NT2/D1 (cell line): ENCODE measurements around the gene RTN4.

Experiments used
- DNase-seq: peaks from one replicate; pipeline ENCODE4 v3.0.0-alpha.2; 2011; ENCODE audit warnings: low read depth, low spot score
- H3K27me3 ChIP-seq: 2 replicates; pipeline ENCODE4 v1.6.0; 2011; ENCODE audit warnings: mild to moderate bottlenecking; ENCODE audit not compliant: insufficient read length, insufficient read depth
- H3K36me3 ChIP-seq: 2 replicates; pipeline ENCODE4 v1.6.1; 2011; ENCODE audit warnings: mild to moderate bottlenecking, low read length, mixed read lengths; ENCODE audit not compliant: insufficient read depth, insufficient read length
- H3K4me1 ChIP-seq: 2 replicates; pipeline ENCODE4 v1.5.1; 2011; ENCODE audit not compliant: insufficient read depth, insufficient read length
- H3K4me3 ChIP-seq: 2 replicates; pipeline ENCODE4 v1.5.1; 2011; ENCODE audit warnings: low read depth; ENCODE audit not compliant: insufficient read length
- H3K9ac ChIP-seq: 2 replicates; pipeline ENCODE4 v1.6.0; 2011; ENCODE audit warnings: low read depth; ENCODE audit not compliant: insufficient read length
- H3K9me3 ChIP-seq: 2 replicates; pipeline ENCODE4 v1.5.1; 2011; ENCODE audit warnings: mild to moderate bottlenecking, low read length; ENCODE audit not compliant: insufficient read depth
- SUZ12 ChIP-seq: IDR thresholded peaks from 2 replicates; pipeline ENCODE4 v1.6.1; 2011; ENCODE audit not compliant: insufficient read length, insufficient read depth; ENCODE audit errors: extremely low read depth
- YY1 ChIP-seq: IDR thresholded peaks from 2 replicates; pipeline ENCODE4 v1.6.1; 2011; ENCODE audit not compliant: insufficient read length, insufficient read depth
- ZNF274 ChIP-seq: IDR thresholded peaks from 2 replicates; pipeline ENCODE4 v1.6.1; 2011; ENCODE audit warnings: mild to moderate bottlenecking, low read depth, low read length

Gene RTN4

DNA sequence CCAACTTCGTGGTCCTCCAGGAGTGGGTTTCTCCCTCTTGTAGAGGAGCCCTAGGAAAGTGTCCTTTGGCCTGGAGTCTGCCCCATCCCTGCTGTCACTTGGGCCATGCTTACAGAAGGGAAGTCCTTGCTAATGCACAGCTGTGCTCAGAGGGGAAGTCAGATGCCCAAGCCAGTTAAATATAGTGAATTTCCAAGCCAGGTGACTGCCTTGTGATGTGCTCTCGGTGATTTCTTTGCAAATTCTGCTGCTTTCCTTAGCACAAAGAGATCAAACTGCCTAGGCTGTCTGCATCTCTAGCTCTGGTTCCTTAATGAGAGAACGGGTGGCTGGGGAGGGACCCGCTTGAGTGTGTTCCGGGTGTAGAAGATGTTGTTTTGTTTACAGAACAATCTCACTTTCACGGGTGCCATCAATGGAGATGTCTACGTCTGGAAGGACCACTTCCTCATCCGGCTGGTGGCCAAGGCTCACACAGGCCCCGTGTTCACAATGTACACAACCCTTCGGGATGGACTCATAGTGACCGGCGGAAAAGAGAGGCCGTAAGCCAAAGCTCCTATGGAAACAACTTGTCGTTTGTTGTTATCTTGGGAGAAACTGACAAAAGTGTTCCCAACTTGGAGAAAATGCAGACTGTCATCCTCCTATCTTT is 91.4 kb downstream of the RTN4 start:
- DNase-seq, result no peak
- H3K36me3 ChIP-seq, result no peaks in the 10 kb centered on the region
- H3K4me3 ChIP-seq, result no peak overlapping the region
- no peak overlapping the region for H3K9ac ChIP-seq
- H3K27me3 ChIP-seq, result no peaks in the 10 kb centered on the region
- no peak for TF ChIP-seq SUZ12
- no peak for TF ChIP-seq YY1
- TF ChIP-seq ZNF274, result no peak
- no peaks in the 10 kb centered on the region for H3K4me1 ChIP-seq
- H3K9me3 ChIP-seq, result no peaks in the 10 kb centered on the region

DNA sequence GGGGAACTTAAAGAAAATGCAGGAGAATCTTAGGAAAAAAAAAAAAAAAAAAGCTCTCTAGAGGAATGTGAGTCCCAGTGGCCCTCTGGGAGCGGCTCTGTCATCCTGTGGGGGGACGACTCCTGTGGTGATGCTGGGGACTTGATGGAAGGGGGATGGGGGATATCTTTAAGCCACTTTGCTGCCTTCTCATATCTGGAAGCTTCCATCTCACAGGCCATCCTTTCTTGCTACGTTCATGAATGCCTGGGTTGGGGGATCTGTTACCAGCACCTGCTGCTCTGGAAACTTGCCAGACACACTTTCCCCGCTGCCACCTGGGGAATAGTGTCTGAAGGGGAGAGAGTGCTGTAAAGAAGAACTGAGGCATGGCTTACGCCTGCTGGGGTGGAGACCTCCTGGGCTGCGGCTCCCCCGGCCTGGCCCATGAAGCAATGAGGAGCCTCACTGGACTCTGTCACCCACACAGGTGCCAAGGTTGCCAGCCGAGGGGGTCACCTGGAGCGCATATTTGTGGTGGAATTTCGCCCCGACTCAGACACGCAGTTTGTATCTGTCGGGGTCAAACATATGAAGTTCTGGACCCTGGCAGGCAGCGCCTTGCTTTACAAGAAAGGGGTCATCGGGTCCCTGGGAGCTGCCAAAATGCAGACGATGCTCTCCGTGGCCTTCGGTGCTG is 92.8 kb downstream of the RTN4 start:
- Histone ChIP-seq H3K36me3 (no peaks in the 10 kb centered on the region), H3K4me1 (no peaks in the 10 kb centered on the region), H3K9ac (no peak overlapping the region), H3K4me3 (no peak overlapping the region), H3K27me3 (no peaks in the 10 kb centered on the region), H3K9me3 (no peaks in the 10 kb centered on the region)
- TF ChIP-seq YY1, result no peak
- no peak for TF ChIP-seq SUZ12
- no peak for TF ChIP-seq ZNF274
- peak; percentile 25 for DNase-seq

DNA sequence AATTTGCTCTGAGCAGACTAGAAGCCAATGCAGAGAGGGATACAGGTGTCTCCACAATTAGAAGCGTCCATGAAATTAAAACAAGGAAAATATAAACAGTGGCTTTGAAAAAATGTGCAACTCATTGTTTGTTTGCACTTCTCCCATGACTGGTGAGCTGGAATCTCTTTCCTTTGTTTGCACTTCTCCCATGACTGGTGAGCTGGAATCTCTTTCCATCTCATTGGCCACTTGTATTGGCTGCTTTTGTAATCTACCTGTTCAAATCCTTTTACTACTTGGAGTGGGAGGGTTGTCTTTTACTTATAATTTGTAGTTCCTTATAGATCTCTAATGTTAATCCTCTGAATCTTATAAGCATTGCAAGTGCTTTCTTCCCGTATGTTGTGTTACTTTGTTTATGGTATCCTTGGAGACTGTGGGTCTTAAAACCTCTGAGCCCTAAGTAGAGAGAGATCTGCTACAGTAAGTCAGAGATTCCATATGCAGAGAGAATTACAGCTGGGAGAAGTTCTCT is 94.1 kb downstream of the RTN4 start:
- no peaks in the 10 kb centered on the region for H3K4me1 ChIP-seq
- no peak for DNase-seq
- no peak overlapping the region for H3K9ac ChIP-seq
- no peaks in the 10 kb centered on the region for H3K36me3 ChIP-seq
- TF ChIP-seq YY1, result no peak
- no peak for TF ChIP-seq ZNF274
- TF ChIP-seq SUZ12, result no peak
- H3K9me3 ChIP-seq, result no peaks in the 10 kb centered on the region
- no peaks in the 10 kb centered on the region for H3K27me3 ChIP-seq
- H3K4me3 ChIP-seq, result no peak overlapping the region

DNA sequence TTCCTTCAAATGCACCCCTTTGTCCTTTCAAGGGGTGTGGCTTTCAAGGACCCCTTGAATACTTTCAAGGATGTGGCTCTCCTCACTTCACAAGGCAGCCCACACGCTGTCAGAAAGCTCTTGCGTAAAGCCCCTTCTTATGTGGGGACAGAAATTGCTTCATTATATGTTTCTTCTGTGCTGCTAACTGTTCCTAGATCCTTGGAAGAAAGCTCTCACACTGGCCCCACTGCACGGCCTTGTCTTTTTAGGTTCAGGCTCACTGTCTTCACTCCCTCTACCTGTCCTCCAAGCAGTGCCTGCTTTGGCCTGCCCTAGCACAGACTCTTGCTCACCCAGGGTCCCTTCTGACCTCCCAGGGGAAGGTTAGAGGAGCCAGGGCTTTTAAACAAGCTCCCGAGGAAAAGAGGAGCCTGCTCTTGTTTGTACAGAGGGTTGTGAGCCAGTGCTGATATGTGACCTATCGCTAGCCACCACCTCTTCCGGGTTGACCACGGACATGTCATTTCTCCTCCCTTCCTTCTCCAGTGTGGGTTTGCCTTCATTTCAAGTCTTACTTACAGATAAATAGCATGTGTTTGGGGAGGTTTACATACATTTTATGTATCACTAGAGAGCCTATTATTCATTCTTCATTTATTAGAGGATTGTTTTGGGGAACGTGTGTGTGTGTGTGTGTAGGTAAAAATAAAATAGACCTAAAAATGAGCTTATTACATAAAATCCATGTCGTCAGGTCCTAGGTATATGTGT is 94.7 kb downstream of the RTN4 start:
- Histone ChIP-seq H3K4me1 (no peaks in the 10 kb centered on the region), H3K27me3 (no peaks in the 10 kb centered on the region), H3K36me3 (no peaks in the 10 kb centered on the region), H3K9ac (no peak overlapping the region), H3K9me3 (no peaks in the 10 kb centered on the region), H3K4me3 (no peak overlapping the region)
- TF ChIP-seq SUZ12 (no peak), ZNF274 (no peak), YY1 (no peak)
- no peak for DNase-seq

DNA sequence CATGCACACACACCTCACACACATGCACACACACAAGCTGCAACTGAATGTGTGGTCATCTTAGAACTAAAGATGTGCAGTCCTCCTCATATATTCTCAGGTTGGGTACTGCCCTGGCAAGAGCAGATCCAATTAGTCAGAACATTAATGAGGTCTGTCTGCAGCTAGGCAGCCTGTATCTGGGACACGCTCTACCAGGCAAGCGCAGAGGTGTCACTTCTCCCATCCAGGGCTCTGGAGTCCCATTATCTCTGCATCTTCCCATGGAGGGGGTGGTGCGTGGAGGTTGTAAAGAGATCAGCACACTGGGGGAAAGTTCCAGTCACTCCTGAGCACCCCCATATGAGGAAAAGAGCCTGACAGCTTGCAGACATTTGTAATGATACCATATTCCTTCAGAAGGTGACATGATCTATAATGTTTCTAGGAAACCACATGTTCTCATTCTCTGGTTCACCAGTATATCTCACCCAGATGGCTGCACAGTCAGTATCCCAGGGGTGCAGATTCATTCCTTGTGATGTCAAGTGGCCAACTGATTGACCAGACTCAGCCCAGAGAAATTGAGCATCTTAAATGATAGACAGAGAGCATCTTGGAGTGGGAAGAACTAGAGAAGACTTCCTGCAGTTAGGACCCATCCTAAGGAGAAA is 95.4 kb downstream of the RTN4 start:
- Histone ChIP-seq H3K4me1 (no peaks in the 10 kb centered on the region), H3K4me3 (no peak overlapping the region), H3K27me3 (no peaks in the 10 kb centered on the region), H3K36me3 (no peaks in the 10 kb centered on the region), H3K9me3 (no peaks in the 10 kb centered on the region), H3K9ac (no peak overlapping the region)
- no peak for DNase-seq
- TF ChIP-seq YY1 (no peak), ZNF274 (no peak), SUZ12 (no peak)

DNA sequence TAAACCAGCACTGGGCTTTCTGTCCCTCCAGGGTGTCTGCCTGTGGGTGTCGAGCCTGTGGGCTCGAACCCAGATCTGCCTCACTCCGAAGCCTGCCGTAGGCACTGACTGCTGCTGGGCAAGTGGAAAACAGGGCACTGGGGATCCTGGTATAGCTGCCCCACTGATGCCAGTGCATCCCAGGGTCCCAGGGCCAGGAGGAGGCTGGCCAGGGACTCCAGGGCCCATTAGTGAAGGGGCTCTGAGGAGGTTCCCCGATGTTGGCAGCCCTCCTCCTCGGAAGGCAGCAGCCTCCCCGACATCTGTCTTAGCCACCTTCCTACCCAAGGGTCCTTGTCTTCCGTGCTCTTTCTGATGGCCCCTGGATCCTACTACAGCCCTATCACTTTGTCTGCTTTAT is 96.1 kb downstream of the RTN4 start:
- H3K4me1 ChIP-seq, result no peaks in the 10 kb centered on the region
- DNase-seq, result no peak
- H3K27me3 ChIP-seq, result no peaks in the 10 kb centered on the region
- no peaks in the 10 kb centered on the region for H3K9me3 ChIP-seq
- TF ChIP-seq YY1, result no peak
- no peak for TF ChIP-seq ZNF274
- TF ChIP-seq SUZ12, result no peak
- no peak overlapping the region for H3K9ac ChIP-seq
- H3K36me3 ChIP-seq, result no peaks in the 10 kb centered on the region
- no peak overlapping the region for H3K4me3 ChIP-seq

DNA sequence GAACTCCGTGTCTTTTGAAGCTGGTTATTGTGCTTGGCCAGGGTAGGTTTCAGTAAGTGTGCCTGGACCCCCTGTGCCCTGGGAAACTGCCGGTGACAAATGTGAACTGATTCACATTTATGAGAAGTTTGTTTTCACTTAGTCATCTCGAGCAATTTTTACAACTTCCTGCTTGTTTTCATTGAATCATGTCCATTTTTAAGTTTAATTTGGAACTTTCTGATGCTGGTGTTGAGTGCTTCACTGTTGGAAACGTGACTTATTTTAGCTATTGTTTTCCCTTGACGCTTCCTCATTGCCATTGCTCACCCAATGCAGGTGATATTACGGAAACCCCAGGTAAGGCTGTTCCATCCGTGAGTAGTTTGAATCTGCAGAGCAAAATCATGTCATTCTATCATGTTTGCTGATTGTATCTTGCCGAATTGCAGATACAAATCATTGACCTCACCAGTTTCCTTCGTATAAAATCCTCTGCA is 97.2 kb downstream of the RTN4 start:
- H3K9ac ChIP-seq, result no peak overlapping the region
- no peak for TF ChIP-seq YY1
- TF ChIP-seq SUZ12, result no peak
- no peak for TF ChIP-seq ZNF274
- no peak overlapping the region for H3K4me3 ChIP-seq
- H3K27me3 ChIP-seq, result no peaks in the 10 kb centered on the region
- H3K36me3 ChIP-seq, result no peaks in the 10 kb centered on the region
- DNase-seq, result no peak
- H3K4me1 ChIP-seq, result no peaks in the 10 kb centered on the region
- H3K9me3 ChIP-seq, result no peaks in the 10 kb centered on the region
